Vagina (tissue), 2 donors: ENCODE measurements around the gene SH3YL1.

Experiments used
- CTCF ChIP-seq, 3 experiments: fragments of 450-650 bp in 2 of 3; fragments of 200-600 bp in 1 of 3; sonication (generic) in 1 of 3; IDR thresholded peaks; one replicate each; pipeline ENCODE4 v1.5.1; 2017 to 2019; ENCODE audit warnings: antibody characterized with exemption in 3 of 3, mild to moderate bottlenecking in 2 of 3, moderate library complexity in 2 of 3
- POLR2AphosphoS5 ChIP-seq, 2 donors: sonication (generic); formaldehyde crosslinking; IDR thresholded peaks; one replicate each; pipeline ENCODE4 v1.9.0; 2017; ENCODE audit warnings: antibody characterized with exemption in 2 of 2, mild to moderate bottlenecking in 2 of 2, low read depth in 1 of 2; ENCODE audit not compliant: insufficient read depth in 1 of 2

GRCh38 chr2:295090-295489 is 31.3 kb upstream of the SH3YL1 start:
- TF ChIP-seq CTCF (IDR thresholded peaks at IDR 0.05) = no peak
- TF ChIP-seq POLR2AphosphoS5 (IDR thresholded peaks at IDR 0.05; ENCODE audit: insufficient read depth in 1 of 2, low read depth in 1 of 2) = no peak
